Activated naive CD4-positive, alpha-beta T cell treated with anti-CD3 and anti-CD28 coated beads, Interleukin-2, amount 50 U/mL, for 16 hours (primary cell): Measurements from ENCODE around the gene ACADVL.
A peak's percentile ranks its signal among the peaks of the same experiment; 100 is the strongest.

ENCODE experiments used
- DNase-seq: peaks from one replicate; pipeline ENCODE4 v3.0.0-alpha.2; 2020

ACADVL gene

DNA sequence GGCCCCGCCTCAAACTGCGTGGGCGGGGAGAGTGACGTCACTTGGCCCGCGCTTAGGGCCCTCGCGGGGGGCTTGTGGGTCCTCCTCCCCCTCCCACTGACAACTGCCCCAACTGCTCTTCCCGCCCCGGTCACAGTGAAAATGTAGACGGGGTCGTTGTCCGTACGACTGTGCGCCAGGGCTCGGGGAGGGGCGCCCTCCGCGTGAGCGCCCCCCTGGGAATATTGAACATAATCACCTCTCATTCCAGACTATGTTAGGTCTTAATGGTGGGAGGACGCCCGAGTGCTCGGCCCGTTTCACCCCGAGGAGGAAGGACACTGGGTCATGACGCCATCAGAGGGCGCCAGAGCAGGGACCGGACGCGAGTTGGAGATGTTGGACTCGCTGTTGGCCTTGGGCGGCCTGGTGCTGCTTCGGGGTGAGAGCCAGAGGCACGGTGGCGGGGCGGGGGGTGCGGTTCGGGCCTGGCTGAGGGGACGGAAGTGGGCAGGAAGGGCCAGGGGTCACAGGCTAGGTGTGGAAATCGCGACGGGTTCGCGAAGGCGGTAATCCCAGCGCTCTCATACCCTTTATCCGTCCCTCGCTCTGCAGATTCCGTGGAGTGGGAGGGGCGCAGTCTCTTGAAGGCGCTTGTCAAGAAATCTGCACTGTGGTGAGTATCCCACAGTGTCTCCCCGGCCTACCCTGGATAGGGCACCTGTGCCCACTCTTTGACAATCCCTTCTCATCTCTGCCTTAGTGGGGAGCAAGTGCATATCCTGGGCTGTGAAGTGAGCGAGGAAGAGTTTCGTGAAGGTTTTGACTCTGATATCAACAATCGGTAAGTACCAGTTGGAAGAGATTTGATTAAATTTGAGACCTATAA lies 32.7 kb downstream of the ACADVL start, which contains the start of gene ELP5:
Gene ELP5, plus strand, starts transcription at position 40 of the 868 bp plus-strand sequence. Its CDS starts 336 bp downstream, at position 376.
- DNase-seq = peak; percentile 84

DNA sequence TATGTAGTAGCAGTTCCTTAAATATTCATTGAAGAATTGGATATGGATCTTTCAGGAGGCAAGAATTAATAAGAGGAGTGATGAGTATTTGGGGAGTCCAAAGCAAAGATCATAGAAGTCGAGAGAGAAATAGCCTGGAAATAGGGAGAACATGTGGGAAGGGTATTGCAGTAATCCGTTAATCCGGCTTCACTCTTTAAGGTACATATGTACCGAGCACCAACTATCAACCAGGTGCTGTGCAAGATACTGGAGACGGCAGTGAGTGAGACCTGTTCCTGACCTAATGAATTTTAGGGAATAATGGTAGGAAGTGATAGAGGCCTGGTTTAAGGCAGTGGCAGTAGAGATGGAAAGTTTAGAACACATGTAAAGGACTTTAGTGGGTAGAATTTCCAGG lies 33.3 kb downstream of the ACADVL start:
- DNase-seq = no peak

GRCh38 chr17:7254511-7254910 lies 34.8 kb downstream of the ACADVL start:
- DNase-seq = no peak

GRCh38 chr17:7256766-7257456 lies 37.2 kb downstream of the ACADVL start:
- DNase-seq = no peak

DNA sequence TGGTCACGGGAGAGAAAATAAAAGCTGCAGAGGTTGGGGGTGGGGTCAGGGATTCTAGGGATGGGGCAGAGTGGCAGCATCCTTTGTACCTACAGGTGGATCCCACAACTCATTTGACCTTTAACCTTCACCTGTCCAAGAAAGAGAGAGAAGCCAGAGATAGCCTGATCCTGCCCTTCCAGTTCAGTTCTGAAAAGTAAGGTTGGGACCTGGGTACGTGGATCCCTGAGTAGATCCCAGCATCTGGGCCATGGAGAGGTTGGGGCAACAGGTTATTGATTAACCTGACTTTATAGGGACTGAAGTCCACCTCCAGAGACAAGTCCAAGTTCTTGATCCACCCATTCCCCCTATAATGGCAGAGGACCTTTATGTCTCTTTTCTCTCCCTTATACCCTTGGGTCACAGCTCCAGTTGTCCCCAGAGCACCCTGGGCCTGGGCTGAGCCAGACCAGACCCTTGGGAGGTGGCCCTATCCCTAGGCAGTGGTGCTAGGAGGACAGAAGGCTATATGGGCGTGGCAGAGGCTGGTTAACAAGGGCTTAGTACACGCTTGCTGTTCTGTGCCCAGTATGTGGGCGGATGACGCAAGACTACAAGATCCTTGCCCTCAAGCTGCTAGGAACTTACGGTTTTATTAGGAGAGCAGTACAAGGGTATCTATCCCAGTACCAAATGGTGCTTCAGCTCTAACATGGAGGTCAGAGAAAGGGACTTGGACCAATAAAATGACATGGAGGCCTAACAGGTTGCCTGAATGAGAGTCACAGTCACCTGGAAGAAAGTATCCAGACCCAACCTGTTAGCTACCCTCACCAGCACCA lies 39.2 kb downstream of the ACADVL start:
- DNase-seq = no peak

- no peak for DNase-seq
Measured at GRCh38 chr17:7259555-7259889, 39.8 kb downstream of the ACADVL start.

DNA sequence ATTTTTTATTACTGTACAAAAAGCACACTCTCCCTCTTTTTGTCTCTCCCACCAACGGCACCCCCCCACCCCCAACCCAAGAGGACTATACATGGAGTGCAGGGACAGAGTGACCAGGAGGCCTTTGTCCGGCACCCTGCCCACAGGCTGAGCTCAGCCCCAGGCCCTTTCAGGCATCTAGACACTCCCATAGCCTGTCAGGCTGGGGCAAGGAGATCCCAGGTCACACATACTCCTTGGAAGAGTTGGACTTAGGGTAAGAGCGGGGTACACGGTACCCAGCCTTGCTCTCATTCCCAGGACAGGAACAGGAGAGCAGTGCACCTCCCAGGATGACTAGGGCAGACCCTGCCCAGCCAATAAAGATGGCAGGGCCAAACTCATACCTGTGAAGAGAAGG lies 40.4 kb downstream of the ACADVL start:
- no peak for DNase-seq

DNA sequence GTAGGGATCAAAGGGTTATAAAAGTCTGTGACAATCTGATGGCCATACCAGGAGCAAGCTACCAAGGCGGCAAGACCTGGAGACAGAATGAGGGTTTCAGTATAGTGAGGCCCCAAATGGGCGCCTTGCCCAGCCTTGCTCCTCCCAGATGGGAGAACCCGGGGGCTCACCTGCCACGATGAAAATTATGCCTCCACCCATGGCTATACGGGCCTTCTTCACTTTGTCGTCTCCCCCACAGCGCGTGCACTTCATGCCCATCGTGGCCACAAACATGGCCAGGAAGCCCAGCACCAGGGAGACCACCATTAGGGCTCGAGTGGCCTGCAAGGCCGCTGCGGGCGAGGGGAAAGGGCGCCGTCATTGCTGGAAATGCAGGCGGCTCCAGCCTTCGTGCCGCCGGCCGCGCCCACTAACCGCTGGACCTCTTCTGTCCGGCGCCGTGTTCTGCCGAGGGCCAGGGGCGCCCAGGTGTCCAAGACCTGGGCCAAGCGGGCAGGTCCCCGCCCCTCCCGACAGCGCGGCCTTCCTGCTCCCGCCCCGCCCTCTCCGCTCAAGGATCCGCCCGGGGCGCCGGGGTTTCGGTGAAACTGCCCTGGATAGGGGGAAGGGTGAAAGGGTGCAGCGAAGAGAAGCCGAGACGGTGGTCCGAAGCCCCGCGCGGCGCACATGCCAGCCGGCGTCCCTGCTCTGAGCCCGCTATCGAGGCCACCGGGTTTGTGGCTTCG lies 41.1 kb downstream of the ACADVL start:
- DNase-seq = no peak

GRCh38 chr17:7261379-7262191 lies 41.8 kb downstream of the ACADVL start:
- DNase-seq = peak; percentile 33

- DNase-seq = no peak
Measured at GRCh38 chr17:7262192-7262934, 42.6 kb downstream of the ACADVL start, which contains the start of gene CLDN7. Gene CLDN7, minus strand, starts transcription at chr17:7262478. Its CDS starts 435 bp downstream, at chr17:7262043.

GRCh38 chr17:7262935-7263800 lies 43.4 kb downstream of the ACADVL start:
- no peak for DNase-seq

GRCh38 chr17:7263801-7264078 lies 44.0 kb downstream of the ACADVL start:
- no peak for DNase-seq

GRCh38 chr17:7266784-7267183 lies 47.0 kb downstream of the ACADVL start:
- no peak for DNase-seq
